C4-2B (cell line): ENCODE measurements around the gene ALDH1L1.

Experiments
- CTCF ChIP-seq: fragments of 450-650 bp; conservative IDR thresholded peaks from 2 replicates; pipeline ENCODE4 v1.5.1; 2017; ENCODE audit warnings: mild to moderate bottlenecking
- ZFX ChIP-seq: fragments of 450-650 bp; IDR thresholded peaks from 2 replicates; pipeline ENCODE4 v1.6.1; 2017

GRCh38 chr3:126058666-126059065 lies 121.7 kb downstream of the ALDH1L1 start:
- TF ChIP-seq CTCF (no peak), ZFX (no peak)
